GM12865 (cell line): Measurements from ENCODE around the gene DDB1.
A peak's percentile ranks its signal among the peaks of the same experiment; 100 is the strongest.

Experiments used
- DNase-seq: peaks from one replicate; pipeline ENCODE4 v3.0.0; 2010; ENCODE audit warnings: low read depth
- H3K4me3 ChIP-seq: 2 replicates; pipeline ENCODE4 v1.5.1; 2011; ENCODE audit warnings: mild to moderate bottlenecking, low read depth, low read length, control low read depth
- TF ChIP-seq, protein P1 (sequence below): IDR thresholded peaks from 2 replicates; pipeline ENCODE4 v1.5.1; 2011; ENCODE audit warnings: low read length, control low read depth, low read depth, inconsistent platforms; ENCODE audit not compliant: insufficient read depth; ENCODE audit errors: missing control alignments

The DDB1 gene

DNA sequence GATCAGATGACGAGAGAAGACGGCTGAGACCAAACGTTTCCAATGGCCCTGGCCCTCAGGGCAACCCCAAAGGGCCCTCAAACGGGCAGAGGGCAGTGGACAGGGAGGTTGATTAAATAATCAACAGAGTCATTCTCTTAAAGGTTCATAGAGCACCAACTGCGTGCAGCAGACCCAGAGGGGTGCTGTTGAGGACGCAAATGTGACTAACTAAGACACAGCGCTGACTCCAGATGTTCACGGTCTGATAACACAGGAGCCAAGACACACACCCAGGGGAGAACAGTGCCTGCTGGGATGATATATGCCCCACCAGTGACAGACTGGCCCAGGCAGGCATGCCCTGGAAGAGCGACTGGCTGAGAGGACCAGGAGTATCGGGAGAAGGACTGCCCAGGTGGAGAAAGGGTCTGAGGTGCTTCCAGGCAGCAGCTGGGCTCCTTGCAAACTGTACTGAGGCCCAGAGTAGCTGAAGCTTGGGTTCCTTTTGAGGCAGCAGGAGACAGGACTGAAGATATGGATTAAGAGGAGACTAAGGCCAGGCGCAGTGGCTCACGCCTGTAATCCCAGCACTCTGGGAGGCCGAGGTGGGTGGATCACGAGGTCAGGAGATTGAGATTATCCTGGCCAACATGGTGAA, 45.4 kb downstream of the DDB1 start:
- DNase-seq: no peak
- TF ChIP-seq, protein P1, sequence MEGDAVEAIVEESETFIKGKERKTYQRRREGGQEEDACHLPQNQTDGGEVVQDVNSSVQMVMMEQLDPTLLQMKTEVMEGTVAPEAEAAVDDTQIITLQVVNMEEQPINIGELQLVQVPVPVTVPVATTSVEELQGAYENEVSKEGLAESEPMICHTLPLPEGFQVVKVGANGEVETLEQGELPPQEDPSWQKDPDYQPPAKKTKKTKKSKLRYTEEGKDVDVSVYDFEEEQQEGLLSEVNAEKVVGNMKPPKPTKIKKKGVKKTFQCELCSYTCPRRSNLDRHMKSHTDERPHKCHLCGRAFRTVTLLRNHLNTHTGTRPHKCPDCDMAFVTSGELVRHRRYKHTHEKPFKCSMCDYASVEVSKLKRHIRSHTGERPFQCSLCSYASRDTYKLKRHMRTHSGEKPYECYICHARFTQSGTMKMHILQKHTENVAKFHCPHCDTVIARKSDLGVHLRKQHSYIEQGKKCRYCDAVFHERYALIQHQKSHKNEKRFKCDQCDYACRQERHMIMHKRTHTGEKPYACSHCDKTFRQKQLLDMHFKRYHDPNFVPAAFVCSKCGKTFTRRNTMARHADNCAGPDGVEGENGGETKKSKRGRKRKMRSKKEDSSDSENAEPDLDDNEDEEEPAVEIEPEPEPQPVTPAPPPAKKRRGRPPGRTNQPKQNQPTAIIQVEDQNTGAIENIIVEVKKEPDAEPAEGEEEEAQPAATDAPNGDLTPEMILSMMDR: no peak
- H3K4me3 ChIP-seq: no peak overlapping the region

DNA sequence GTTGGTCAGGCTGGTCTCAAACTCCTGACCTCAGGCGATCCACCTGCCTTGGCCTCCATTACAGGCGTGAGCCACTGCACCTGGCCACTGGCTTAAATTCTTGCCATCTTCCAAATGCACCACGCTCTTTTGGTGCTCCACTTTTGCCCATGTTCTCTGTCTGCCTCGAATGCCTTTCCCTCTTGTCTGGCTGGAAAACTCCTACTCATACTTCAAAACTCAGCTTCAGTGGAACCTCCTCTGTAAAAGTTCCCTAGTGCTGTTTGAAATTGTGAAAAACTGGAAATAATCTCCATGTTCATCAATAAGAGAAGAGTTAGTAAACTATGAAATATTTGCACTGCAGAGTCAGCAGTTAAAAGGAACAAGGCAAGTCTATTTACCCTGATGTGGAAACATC, 49.3 kb downstream of the DDB1 start:
- no peak for DNase-seq
- no peak overlapping the region for H3K4me3 ChIP-seq
- TF ChIP-seq, protein P1: no peak

DNA sequence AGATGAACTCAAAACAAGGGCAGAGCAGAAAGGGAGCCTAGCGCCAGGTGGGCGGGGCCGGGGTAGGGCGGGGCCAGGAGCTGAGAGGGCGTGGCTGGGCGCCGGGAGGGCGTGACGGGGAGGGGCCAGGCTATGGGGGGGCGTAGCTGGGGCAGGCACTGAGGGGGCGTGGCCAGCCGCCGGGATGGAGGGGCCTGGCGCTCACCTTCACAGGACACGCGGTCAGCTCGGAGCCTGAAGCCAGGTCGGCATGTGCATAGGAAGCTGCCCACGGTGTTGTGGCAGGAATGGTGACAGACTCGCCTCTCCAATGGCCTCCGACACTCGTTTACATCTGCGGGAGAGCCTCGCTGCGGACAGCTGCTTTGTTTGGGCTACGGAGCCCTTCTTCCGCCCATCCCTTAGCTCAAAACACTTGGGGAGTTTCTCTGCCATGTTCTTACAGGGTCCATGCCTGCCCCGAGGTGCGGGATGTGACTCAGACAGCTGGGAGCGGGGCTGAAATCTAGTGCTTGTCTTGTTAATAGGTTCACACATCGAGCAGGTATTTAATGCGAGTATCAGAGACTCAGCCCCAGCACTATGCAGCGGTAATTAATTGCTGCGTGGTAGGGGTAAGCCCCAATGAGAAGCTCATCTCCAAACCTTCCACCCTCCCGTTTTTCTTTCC, 51.2 kb downstream of the DDB1 start:
- peak; percentile 47 for DNase-seq
- TF ChIP-seq, protein P1: no peak
- H3K4me3 ChIP-seq: no peak overlapping the region

DNA sequence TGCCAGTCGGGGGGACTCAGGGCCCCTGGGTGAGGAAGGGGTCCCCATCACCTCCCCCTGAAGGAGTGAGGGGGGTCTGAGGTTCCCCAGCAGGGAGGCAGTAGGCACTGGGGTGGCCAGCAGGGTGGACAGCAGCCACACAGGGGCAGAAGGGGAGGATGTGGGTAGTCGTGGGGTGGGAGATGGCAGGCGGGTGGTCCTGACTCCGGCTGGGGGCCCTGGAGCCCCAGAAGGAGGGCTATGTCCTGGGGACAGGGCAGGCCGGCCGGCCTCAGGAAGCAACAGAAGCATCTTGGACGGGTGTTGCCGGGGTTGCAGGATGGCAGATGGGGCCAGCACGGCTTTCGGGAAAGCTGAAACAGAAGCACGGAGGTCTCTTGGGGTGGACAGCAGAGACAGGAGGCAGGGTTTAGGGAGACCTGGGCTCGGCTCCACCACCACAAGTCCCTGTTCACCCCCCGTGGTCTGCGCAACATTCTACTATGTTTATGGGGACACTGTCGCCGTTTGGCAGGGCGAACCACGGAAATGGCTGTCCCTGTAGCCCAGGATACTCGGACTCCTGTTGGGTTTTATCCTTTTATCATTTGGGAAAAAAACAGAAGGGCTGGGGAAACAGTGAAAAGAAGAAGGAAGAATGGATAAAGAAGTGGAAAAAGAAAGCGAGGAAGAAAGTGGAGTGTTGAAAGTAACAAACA, 51.9 kb downstream of the DDB1 start:
- DNase-seq: no peak
- TF ChIP-seq, protein P1: no peak

DNA sequence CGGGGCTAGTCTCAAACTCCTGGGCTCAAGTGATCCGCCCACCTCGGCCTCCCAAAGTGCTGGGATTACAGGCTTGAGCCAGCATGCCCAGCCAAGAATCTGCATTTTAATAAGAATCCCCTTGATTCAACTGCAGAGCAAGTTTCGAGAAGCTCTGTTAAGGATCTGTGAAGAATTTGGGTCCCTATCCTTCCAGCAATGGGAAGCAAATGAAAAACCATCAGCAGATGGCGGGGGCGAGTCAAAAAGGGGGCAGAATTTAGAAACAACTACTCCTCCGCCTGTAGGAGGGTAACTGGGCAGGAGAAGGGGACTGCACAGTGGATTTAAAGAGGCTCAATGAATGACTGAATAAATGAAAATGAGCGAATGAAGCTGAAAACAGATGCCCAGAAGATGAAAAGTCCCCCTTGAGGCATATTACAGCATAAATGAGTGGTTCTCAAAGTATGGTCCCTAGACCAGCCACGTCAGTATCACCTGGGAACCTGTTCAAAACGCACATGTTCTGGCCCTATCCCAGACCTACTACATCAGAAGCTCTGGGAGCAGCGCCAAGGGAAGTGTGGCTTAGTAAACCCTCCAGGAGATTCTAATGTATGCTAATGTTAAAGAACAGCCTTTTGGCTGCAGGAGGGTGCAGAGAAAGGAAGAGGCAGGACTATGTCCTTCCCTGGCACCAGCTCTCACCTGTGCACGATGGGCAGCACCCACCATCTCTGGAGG, 52.8 kb downstream of the DDB1 start:
- TF ChIP-seq, protein P1: no peak
- no peak for DNase-seq

More for the DNA sequence above, 51.9 kb downstream of the DDB1 start:
- no peak overlapping the region for H3K4me3 ChIP-seq

DNA sequence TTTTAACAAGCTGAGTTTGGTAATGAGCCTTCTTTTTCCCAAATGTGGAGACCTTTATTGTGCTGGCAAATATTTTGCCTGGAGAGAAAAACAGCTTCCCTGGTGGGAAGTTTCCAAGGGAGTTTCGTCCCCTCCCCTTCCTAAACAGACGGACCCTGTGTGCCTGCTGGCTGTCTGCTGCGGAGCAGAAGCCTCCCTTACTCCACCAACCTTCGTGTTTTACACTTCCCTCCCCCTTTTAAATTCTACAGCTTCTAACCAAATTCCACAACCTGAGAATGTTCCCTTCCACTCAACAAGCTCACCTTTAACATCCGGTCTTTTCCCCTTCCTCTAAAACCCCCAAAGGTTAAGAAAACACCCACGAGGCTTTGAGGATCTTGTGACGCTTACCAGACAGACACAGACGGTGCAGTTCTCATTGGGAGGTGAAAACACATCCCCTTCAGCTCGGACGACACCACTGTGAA, 54.9 kb downstream of the DDB1 start:
- TF ChIP-seq, protein P1: no peak
- DNase-seq: no peak
- H3K4me3 ChIP-seq: no peak overlapping the region

More for the DNA sequence above, 52.8 kb downstream of the DDB1 start:
- no peak overlapping the region for H3K4me3 ChIP-seq
